ENCODE results near the gene EFEMP1. TPM values are rescaled to one million over a fixed set of nuclear protein-coding genes. Genes with fewer than 3 reads are reported as not detected.

The EFEMP1 gene
- total and polyA plus RNA-seq, 10 of the 15 experiments (the other 5 are each of a cell fraction or from before 2014, with no cell fraction given), result 0.27 to 1.2 (median 0.35) TPM; not detected in 6

DNA sequence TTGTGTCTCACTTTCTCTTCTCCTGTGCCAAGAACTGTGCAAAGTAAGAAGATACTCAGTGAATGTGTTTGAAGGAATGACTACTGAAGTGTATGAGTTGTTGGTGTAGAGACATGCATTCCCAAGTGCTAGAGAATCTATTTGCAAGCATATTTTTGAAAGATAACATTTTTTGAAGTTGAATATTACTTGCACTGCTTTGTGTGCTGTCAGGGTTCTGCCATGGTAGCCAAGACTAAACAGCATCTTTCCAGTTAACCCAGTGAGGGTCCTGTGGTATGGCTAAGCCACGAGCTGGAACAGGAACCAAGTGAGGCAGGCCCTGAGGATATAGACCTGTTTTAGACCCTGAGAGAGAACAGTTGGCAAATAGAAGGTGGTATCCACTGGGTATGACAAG lies 35.2 kb upstream of the EFEMP1 start:
- ChIA-PET POLR2A (no interaction called here), SMC1A (ENCODE audit: uncharacterized antibody, unreplicated experiment) (interaction anchor here (6.2 kb wide), 1 partner anchor 188 kb away, joined by 45 read pairs; no protein-coding TSS in a partner anchor), CTCF (interaction anchor here (5.5 to 6.7 kb wide), 2 partner anchors 188 to 241 kb away, joined by 61 to 66 read pairs; no protein-coding TSS in a partner anchor), RAD21 (ENCODE audit: unreplicated experiment) (interaction anchor here (1.5 to 4.2 kb wide), 2 partner anchors 187 to 236 kb away, joined by 3 to 28 read pairs; no protein-coding TSS in a partner anchor)
- H3K9me3 ChIP-seq (replicated peaks; ENCODE audit: control insufficient read depth, insufficient read depth, low read length), result no peaks in the 10 kb centered on the region
- H4K20me1 ChIP-seq (ENCODE audit: control insufficient read depth, insufficient read depth), result no peaks in the 10 kb centered on the region
- no peak overlapping the region for H3K27ac ChIP-seq (ENCODE audit: control insufficient read depth, insufficient read depth)
- no peaks in the 10 kb centered on the region for H3K36me3 ChIP-seq (ENCODE audit: control insufficient read depth in 2 of 2, insufficient read depth in 2 of 2, low read length in 1 of 2)
- FAIRE-seq (no peak), ATAC-seq (no peak), DNase-seq (ENCODE audit: low read depth, low spot score) (no peak)
- H2AFZ ChIP-seq (ENCODE audit: control insufficient read depth, low read depth, low read length), result no peak overlapping the region
- H3K4me1 ChIP-seq (ENCODE audit: control insufficient read depth, insufficient read depth, low read length), result no peaks in the 10 kb centered on the region
- 11% methylated on average over 1 of the region's 1 CpG for WGBS (ENCODE audit: insufficient coverage, insufficient replicate concordance, low lambda C conversion rate, missing lambda C conversion rate)
- BruUV-seq (replicated peaks), result no TSS peak
- no peak overlapping the region for H3K4me3 ChIP-seq
- in situ Hi-C loops (cut with MboI), result no loop called here
- no peak overlapping the region for H3K9ac ChIP-seq (ENCODE audit: control insufficient read depth, insufficient read depth, low read length)
- no peaks in the 10 kb centered on the region for H3K27me3 ChIP-seq (replicated peaks in 1 of 2; ENCODE audit: control insufficient read depth in 2 of 2, insufficient read depth in 2 of 2, low read length in 1 of 2)
- no peaks in the 10 kb centered on the region for H3K79me2 ChIP-seq (ENCODE audit: control insufficient read depth, insufficient read depth, low read length)
- TF ChIP-seq MYB (IDR thresholded peaks at IDR 0.05; ENCODE audit: borderline replicate concordance, low read depth, low read length), result no peak
- TF ChIP-seq, protein P1, sequence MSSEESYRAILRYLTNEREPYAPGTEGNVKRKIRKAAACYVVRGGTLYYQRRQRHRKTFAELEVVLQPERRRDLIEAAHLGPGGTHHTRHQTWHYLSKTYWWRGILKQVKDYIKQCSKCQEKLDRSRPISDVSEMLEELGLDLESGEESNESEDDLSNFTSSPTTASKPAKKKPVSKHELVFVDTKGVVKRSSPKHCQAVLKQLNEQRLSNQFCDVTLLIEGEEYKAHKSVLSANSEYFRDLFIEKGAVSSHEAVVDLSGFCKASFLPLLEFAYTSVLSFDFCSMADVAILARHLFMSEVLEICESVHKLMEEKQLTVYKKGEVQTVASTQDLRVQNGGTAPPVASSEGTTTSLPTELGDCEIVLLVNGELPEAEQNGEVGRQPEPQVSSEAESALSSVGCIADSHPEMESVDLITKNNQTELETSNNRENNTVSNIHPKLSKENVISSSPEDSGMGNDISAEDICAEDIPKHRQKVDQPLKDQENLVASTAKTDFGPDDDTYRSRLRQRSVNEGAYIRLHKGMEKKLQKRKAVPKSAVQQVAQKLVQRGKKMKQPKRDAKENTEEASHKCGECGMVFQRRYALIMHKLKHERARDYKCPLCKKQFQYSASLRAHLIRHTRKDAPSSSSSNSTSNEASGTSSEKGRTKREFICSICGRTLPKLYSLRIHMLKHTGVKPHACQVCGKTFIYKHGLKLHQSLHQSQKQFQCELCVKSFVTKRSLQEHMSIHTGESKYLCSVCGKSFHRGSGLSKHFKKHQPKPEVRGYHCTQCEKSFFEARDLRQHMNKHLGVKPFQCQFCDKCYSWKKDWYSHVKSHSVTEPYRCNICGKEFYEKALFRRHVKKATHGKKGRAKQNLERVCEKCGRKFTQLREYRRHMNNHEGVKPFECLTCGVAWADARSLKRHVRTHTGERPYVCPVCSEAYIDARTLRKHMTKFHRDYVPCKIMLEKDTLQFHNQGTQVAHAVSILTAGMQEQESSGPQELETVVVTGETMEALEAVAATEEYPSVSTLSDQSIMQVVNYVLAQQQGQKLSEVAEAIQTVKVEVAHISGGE (CRISPR knock-in tag; IDR thresholded peaks at IDR 0.05), result no peak
- H3K4me2 ChIP-seq (ENCODE audit: control insufficient read depth, insufficient read depth), result no peak overlapping the region
- intact Hi-C loops (cut with micrococcal nuclease; ENCODE audit: unreplicated experiment), result no loop called here

DNA sequence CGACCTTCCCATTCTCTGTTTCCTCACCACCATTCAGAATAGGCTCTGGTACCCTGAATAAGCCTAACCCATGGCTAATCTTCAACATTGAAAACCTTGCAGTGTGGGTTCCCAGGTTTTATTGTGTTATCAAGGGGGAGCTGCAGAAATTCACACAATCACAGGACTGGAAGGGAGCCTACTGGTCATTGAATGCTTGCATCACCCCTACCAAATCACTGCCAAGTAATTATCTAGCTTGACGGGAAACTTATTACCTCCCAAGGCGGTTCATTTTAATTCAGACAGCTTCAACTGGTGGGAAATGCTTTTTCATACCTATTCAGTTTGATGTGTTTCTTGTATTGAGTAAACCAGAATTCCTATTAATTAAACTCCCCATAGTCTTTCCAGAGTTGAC lies 33.6 kb upstream of the EFEMP1 start:
- FAIRE-seq, result no peak
- H3K9me3 ChIP-seq (replicated peaks; ENCODE audit: control insufficient read depth, insufficient read depth, low read length), result no peaks in the 10 kb centered on the region
- ChIA-PET RAD21 (ENCODE audit: unreplicated experiment) (interaction anchor here (1.5 to 1.7 kb wide), 2 partner anchors 186 to 234 kb away, joined by 3 to 9 read pairs; no protein-coding TSS in a partner anchor), POLR2A (no interaction called here), CTCF (interaction anchor here (1.1 to 6.7 kb wide), 2 partner anchors 186 to 239 kb away, joined by 3 to 61 read pairs; no protein-coding TSS in a partner anchor), SMC1A (ENCODE audit: uncharacterized antibody, unreplicated experiment) (interaction anchor here (6.2 kb wide), 1 partner anchor 186 kb away, joined by 45 read pairs; no protein-coding TSS in a partner anchor)
- no peaks in the 10 kb centered on the region for H4K20me1 ChIP-seq (ENCODE audit: control insufficient read depth, insufficient read depth)
- H3K79me2 ChIP-seq (ENCODE audit: control insufficient read depth, insufficient read depth, low read length), result no peaks in the 10 kb centered on the region
- no peak for TF ChIP-seq ZNF622 (IDR thresholded peaks at IDR 0.05)
- TF ChIP-seq GABPA (IDR thresholded peaks at IDR 0.05; ENCODE audit: low read depth), result no peak
- TF ChIP-seq PBX3 (IDR thresholded peaks at IDR 0.05; ENCODE audit: insufficient replicate concordance, low read depth, low read length), result no peak
- no peak for TF ChIP-seq RAD21 (IDR thresholded peaks at IDR 0.05; ENCODE audit: insufficient read depth, low read depth, low read length)
- no peak for TF ChIP-seq SIX5 (IDR thresholded peaks at IDR 0.05; ENCODE audit: low read depth, low read length, severe bottlenecking)
- no peak for TF ChIP-seq MTA3 (IDR thresholded peaks at IDR 0.05; ENCODE audit: borderline replicate concordance, low read length)
- TF ChIP-seq ELK1 (IDR thresholded peaks at IDR 0.05; ENCODE audit: low read depth, low read length), result no peak
- BruUV-seq (replicated peaks), result no TSS peak
- ATAC-seq, result no peak
- H3K27me3 ChIP-seq (replicated peaks in 1 of 2; ENCODE audit: control insufficient read depth in 2 of 2, insufficient read depth in 2 of 2, low read length in 1 of 2), result no peaks in the 10 kb centered on the region
- no peak for DNase-seq (ENCODE audit: low read depth, low spot score)
- no peak overlapping the region for H3K4me2 ChIP-seq (ENCODE audit: control insufficient read depth, insufficient read depth)
- WGBS (ENCODE audit: insufficient coverage, insufficient replicate concordance, low lambda C conversion rate, missing lambda C conversion rate), result 41% methylated on average over 3 of the region's 3 CpGs
- H3K27ac ChIP-seq (ENCODE audit: control insufficient read depth, insufficient read depth), result no peak overlapping the region
- no peaks in the 10 kb centered on the region for H3K36me3 ChIP-seq (ENCODE audit: control insufficient read depth in 2 of 2, insufficient read depth in 2 of 2, low read length in 1 of 2)
- in situ Hi-C loops (cut with MboI), result no loop called here
- H2AFZ ChIP-seq (ENCODE audit: control insufficient read depth, low read depth, low read length), result no peak overlapping the region
- intact Hi-C loops (cut with micrococcal nuclease; ENCODE audit: unreplicated experiment), result no loop called here
- no peaks in the 10 kb centered on the region for H3K4me1 ChIP-seq (ENCODE audit: control insufficient read depth, insufficient read depth, low read length)
- H3K4me3 ChIP-seq, result no peak overlapping the region
- no peak overlapping the region for H3K9ac ChIP-seq (ENCODE audit: control insufficient read depth, insufficient read depth, low read length)
